CD4-positive, alpha-beta T cell treated with Interleukin-2 at 100 ng/mL for 4 hours (primary cell): ENCODE data around the gene LNX1.

Experiments
- DNase-seq: peaks from one replicate; pipeline ENCODE4 v3.0.0-alpha.2; 2020; ENCODE audit warnings: low spot score

Gene LNX1

DNA sequence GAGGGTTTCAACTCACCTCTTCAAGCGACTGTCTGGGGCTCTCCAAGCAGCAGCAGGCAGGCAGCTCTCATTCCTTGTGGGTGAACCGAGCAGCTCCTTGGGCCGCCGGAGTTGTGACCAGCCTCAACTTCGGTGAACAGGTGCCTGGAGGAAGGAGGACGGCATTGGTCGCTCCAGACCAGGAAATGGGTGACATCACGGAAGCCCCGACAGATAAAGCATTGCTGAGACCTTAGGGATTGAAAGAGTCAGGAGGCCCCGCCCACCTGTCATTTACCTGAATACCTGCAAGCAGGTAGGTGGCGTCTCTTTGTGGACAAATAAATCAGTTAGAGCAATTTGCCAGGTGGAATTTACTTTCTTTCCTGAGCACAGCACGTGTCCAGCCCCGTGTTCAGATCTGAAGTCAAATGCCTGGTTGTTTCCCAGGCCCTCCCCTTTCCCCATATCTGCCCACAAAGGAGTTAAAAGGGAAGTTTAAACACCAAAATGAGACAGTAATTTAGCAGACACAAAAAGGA is at the start of gene LNX1:
TSS of gene LNX1 (minus strand) at position 115 of the 521 bp plus-strand sequence. CDS start 17,484 bp downstream, outside the sequence.
- no peak for DNase-seq

DNA sequence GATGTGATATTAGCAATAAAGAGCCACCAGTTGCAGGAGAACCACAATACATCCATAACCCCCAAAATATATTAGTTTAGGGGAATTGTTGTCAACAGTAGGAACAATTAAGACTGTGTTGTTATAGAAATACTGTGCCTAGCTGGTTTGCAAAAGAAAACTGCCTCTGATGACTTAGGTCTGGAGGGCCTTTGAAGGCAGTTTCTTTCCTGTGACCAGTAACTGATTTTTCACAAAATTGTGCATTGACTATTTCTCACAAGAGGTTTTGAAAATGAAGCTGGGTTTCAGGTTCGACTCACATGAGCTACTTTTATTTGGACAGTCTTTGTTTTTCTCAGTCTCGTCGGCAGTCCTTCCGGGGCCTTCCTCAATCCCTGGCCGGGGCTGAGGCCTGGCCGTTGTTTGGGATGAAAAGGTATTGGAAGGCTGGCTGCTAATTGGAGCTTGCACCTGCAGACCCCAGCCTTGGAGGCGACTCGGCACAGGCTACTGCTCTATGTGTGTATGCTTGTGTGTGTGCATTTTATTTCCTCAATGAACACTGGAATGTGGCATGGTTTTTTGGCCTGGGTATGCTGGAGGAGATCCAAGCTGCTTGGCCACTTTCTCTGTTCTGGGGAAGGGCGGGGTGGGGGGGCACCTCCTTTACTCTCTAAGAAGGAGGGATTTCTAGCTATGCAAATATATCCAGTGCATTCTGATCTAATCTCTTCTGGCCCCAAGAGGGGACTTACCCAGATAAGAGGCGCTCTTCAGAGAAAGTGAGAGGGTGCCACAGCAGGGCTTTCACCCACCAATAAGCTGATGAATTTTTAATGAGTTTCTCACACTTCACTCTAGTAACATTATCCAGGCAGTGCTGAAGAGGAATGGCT is 49.5 kb upstream of the LNX1 start:
- no peak for DNase-seq

DNA sequence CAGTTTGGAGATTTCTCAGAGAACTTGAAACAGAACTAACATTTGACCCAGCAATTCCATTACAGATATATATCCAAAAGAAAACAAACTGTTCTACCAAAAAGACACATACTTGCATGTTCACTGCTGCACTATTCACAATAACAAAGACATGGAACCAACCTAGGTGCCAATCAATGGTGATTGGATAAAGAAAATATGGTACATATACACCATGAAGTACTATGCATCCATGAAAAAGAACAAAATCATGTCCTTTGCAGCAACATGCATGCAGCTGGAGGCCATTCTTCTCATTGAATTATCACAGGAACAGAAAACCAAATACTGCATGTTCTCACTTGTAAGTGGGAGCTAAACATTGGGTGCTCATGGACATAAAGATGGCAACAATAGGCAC is 47.6 kb upstream of the LNX1 start:
- no peak for DNase-seq

DNA sequence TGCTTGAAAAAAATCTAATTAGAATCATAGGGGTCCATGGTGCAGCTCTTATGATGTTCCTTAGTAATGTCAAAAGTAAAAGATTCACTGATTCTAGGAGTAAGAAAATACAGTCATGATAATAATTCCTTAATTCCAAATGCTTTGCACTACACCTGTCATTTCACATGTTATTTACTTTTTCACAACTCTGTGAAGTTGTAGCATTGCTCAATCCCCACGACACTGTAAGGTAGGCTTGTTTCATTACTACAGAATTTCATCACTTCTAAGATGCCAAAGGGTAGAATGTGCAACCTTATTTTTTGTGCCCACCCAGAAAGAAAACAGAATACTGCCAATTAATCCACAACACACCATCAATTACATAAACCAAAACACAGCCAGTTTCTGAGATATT is 46.1 kb upstream of the LNX1 start:
- no peak for DNase-seq

DNA sequence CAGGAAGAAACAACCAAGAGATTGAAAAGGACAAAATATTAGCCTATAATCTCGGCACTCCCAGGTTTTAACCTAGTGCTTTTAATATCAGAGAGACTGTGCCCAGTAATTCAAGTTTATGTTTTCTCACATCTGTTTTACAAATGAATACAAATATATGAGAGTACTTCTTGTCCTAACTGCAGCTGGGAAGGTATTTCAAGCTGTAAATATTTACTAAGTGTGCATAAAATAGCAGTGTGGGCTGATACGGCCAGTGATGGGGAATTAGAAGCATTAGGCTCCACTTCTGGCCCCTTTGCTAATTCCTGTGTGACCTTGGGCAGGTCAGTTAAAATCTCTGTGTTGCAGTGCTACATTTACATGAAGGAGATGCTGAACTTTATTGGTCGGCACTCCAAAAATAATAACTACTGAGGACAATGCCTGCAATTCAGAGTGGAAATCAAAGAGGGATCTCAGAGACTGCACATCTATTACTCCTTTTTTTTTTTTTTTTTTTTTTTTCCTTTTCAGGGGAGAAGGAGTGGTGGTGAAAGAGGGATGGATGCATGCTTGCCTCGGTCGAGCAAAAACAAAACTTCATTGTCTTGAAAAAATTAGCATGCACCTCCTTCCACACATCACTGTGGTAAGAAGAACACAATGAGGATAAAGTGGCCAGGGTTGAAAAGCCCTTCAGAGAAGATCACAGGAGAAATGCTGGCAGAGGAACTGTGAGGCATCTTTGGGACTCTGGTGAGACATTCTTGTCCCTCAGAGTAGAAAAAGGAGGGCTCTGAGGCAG is 44.6 kb upstream of the LNX1 start:
- no peak for DNase-seq

DNA sequence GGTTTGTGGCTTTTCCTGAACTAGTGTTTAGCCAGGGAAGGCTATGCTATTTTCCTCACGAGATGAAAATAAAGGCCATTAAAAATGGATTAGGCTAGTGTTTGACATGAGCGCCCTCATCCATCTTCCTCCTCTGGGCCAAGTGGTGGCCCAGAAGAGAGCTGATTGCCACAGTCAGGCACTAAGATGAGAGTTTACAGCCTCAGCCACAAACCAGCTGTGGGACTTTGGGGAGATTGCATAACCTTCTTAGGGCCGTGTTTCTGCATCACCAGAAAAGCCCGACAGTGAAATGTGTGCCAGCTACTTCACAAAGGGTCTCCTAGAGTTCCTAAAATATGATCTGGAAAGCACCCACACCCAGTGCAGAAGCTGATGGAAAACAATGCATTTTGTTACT is 42.3 kb upstream of the LNX1 start:
- no peak for DNase-seq

DNA sequence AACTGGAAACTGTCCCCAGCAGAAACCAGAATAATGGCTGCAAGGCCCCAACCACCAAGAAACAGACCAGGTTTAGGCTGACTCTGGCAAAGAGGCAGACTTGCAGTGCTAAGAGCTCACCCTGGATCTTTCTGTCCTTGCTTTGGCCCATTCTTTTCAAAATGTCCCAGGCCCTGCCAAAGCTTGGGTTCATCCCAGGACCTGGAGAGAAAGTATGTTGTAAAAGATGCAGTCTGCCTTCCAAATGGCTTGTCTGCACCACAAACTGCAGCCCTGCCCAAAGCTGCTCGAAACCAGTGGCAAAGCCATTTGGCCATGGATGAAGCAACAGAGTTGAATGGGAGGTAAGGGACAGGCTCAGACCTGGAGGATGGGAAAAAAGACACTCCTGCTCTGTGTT is 38.0 kb upstream of the LNX1 start:
- DNase-seq, result no peak

DNA sequence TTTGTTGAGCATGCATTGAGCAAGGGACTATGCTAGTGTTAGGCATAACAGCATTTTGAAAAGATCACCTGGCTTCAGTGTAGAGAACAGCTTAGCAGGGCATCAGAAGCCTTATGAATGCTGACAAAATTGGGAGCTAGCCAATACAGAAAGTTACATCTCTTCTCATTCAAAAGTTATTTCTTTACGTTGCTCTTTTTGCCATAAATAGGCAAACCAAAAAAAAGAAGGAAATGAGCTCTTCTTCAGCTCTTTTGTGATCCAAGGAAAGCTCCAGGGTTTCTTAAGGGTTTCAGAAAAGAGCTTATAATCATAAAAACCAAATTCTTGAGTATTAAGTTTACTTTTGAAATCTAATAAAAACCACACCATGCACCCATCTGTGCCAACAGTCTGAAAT is 35.2 kb upstream of the LNX1 start:
- no peak for DNase-seq

DNA sequence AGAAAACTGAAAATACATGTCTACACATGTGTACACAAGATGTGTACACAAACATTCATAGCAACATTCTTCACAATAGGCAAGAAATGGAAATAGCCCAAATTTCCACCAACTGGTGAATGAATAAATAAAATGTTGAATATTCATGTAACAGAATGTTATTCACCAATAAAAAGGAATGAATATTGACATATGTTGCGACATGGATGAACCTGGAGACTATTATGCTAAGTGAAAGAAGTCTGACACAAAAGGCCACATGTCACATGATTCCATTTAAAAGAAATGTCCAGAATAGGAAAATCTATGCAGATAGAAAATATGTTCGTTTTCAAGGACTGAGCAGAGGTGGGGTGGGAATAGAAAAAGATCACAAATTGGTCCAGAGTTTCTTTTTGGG is 34.6 kb upstream of the LNX1 start:
- DNase-seq, result no peak

DNA sequence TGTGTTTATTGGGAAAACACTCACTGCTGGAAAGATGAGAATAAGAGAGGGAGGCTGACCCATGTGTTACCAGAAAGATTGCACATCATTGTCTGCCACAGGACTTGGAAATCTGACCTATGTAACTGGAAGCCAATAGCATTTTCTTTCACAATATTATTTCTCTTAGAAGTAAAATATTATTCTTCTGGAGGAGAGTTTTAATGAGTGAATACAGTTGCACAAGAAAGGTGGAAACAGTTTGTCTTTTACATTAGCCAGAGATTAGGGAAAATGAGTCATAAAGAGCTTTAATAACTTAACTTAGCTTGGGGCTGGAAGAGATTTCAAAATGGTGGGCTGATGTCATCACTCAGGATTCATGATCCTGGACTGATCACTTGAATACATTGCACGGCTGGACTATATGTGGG is 31.5 kb upstream of the LNX1 start:
- DNase-seq, result no peak

DNA sequence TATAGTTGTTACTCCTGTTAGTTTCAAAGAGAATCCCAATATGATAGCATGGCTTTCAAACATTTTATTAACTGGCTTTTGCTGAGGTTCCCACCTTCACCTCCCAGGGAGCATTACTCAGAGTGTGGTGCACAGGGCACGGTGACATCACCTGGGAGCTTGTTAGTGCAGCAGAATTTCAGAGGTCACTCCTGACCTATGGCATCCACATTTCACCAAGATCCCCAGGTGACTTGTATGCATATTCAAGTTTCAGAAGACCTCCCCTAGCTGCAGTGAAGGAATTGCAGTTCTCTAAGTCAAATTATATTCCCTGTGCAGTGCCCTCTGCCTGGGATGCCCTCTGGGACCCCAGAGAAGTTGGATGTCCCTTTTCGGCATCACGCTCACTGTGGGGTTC is 29.7 kb upstream of the LNX1 start:
- no peak for DNase-seq

DNA sequence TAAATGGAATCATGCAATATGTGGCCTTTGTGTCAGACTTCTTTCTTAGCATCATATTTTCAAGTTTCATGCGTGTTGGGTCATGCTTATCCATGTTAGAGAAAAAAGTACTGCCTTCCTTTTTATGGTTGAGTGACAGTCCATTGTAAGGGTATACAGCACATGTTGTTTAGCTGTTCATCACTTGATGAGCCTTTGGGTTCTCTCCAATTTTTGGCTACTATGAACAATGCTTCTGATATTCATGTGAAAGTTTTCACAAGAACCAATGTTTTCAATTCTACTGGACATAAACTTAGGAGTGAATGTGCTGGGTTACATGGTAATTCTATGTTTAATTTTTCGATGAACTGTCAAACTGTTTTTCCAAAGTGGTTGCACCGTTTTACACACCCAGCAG is 28.1 kb upstream of the LNX1 start:
- DNase-seq, result no peak

DNA sequence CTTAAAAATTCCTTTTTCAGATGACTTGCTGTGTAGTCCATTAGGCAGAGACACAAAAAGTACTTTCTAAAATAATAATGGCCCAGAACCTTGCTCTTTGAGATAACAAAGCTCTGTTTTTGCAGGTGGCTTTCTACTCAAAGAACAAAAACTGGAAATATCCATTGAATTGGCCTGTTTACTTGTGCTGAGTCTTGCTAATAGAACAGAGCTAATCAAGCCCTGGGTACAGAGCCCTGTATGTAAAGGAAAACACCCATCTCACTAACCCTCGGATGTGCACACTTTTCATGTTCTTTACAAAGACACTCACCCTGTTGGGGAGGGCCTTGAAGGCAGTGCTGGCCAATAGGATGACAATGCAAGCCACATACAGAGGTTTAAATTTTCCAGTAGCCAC is 27.0 kb upstream of the LNX1 start:
- DNase-seq, result no peak

DNA sequence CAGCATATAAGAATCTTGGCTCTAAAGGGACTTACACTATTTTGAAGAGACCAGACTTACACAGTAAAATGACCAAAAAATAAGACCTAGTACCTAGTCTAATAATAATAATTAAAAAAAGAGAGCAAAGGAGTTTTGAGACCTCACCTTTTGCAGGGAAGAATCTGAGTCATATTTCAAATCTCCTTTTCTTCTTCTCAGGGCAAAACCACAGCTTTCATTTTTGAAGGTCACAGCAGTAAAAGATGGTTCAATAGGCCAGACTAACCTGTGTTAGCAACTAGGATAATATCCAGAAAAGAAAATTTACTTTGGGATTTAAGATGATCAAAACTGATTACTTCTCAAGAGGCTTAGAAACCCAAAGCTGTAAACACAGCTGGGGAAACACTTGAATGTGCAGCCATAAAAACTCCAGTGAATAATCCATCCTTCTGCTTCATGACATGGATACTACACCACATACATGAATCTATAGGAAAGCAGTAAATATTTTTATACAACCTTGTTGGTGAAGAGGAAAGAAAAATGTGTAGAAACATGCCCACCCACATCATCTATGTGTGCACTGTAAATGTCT is 25.9 kb upstream of the LNX1 start:
- DNase-seq, result no peak

DNA sequence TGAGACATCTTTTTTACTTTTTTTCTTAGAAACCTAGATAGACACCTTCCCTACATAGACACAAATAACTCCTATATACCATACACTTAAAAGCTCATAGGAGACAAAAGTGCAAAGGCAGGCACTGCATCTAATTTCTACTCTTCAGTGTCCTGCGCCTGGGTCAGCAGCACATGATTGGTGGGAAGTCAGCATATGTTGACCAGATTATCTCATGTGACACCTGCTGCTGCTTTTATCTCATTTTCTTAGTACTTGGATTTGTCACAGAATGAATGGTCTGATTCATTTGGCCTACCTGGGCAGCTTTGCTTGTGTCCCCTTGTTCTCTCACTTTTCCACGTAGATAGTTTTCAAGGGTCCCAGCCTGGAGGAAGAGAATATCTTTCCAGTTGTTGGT is 24.9 kb upstream of the LNX1 start:
- DNase-seq, result no peak

DNA sequence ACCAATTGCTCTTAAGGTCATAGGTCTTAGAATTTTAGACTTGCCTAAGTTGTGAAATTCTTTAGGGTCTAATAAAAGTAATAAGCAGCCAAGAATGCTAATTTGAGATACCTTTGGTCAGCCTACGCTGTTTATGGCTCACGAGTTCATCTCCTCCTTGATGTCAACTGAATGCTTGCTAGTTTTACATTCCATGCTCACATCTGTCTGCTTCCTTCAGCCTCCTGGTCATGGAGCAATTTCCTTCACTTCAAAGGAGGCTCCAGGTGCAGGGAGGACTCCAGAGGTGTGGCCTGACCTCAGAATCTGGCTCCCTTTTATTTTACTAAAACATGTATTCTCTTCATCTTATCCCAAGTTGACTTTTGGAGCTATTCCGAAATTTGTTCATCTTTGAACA is 23.3 kb upstream of the LNX1 start:
- no peak for DNase-seq

DNA sequence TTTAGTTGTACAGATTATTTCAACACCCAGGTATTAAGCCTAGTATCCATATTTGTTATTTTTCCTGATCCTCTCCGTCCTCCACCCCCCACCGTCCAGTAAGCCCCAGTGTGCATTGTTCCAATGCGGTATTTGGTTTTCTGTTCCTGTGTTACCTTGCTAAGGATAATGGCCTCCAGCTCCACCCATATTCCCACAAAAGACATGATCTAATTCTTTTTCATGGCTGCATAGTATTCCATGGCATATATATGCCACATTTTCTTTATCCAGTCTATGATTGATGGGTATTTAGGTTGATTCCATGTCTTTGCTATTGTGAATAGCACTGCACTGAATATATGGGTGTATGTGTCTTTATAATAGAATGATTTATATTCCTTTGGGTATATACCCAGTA is 22.1 kb upstream of the LNX1 start:
- no peak for DNase-seq

DNA sequence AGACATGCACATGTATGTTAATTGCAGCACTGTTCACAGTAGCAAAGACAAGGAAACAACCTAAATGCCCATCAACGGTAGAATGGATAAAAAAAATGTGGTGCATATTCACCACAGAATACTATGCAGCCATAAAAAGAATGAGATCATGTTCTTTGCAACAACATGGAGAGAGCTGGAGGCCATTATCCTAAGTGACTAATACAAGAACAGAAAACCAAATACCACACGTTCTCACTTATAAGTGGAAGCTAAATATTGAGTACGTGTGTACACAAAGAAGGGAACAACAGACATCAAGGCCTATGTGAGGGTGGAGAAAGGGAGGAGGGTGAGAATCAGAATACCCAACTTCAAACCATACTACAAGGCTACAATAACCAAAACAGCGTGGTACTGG is 17.4 kb upstream of the LNX1 start:
- DNase-seq, result no peak

DNA sequence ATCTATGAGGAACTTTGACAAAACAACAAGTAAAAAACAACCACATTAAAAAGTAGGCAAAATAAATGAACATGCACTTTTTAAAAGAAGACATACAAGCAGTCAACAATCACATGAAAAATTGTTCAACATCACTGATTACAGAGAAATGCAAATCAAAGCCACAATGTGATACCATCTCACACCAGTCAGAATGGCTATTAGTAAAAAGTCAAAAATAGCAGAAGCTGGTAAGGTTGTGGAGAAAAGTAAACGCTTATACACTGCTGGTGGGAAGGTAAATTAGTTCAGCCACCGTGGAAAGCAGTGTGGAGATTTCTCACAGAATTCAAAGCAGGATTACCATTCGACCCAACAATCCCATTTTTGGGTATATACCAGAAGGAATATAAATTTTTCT is 17.0 kb upstream of the LNX1 start:
- no peak for DNase-seq

DNA sequence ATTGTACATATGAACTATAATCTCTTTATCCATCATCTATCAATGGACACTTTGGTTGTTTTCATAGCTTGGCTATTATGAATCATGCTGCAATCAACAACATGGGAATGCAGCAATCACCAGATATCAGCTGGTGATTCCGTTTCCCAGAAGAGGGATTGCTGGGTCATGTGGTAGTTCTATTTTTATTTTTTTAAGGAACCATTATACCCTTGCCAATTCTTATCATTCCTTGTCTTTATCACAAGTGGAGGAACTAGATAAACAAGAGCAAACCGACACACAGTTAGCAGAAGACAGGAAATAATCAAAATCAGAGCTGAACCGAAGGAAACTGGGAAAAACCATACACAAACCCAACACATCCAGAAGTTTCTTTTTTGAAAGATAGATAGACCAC is 14.5 kb upstream of the LNX1 start:
- no peak for DNase-seq

DNA sequence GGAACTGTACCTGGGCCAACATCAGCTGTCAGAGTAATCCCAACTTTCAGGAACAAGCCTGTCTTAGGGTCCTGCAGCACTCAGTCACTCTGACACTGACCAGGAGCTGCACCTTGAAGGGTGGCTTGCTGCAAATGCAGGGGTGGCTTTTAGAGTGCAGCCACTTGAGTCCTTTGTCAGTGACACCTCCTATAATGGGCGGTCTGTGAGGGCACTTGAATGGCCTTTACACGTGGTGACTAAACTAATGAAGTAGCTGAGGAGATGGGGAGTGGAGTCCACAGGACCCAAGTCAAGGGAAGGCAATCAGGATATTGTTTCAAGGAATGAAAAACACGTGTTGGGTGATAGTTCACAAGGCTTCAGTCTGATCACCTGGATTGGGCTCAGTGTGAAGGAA is 11.1 kb upstream of the LNX1 start:
- no peak for DNase-seq

DNA sequence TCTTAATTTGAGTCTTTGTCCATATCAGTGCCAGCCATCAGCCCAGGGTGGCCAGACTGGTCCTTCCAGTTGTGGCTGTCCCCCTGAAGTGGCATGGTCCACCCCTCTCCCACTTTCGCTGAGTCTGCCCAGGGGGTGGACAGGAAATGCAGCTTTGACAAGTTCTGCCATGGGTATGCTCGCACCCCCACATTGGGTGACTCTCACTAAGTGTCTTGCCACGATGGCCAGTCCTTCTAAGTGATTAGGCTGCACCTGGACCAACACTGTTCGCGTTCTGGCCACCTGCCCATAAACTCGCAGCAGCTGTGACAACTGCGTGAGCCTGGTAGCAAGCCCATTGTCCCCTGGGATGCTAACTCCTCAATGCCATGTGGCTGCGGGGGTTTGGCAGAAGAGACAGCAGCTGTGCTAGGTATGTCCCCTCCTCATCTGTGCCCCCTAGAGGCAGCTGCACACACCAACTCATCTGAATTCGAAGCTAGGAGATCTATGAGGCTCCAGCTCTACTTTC is 10.0 kb upstream of the LNX1 start:
- DNase-seq, result no peak

DNA sequence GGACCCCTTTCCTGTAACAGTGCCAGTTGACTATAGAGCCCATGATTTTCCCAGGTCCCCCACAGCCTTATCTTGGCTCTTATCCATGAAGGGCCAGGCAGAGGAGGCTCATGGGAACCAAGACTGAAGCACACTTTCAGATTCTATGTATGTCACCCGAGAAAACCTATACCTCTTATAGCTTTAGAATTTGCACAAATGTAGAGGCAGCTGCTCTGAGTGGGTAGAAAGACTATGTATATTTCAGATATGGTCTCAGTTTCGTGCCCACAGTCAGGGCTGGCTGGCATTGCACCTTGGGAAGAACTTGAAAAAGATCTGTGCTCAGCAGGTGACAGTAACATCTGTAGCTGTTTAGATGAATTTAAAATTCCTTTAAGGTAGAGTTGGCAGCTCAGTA is 8.3 kb upstream of the LNX1 start:
- no peak for DNase-seq
